Gastroesophageal sphincter (tissue), 4 donors: ENCODE data around the gene SLC23A2. TPM values are rescaled to one million over a fixed set of nuclear protein-coding genes. Genes with fewer than 3 reads are reported as not detected.

Experiments
- ATAC-seq: fragments of 150-250 bp; one replicate; pipeline ENCODE4 v1.9.1; 2016; ENCODE audit warnings: mild to moderate bottlenecking, moderate library complexity
- H3K27ac ChIP-seq, 4 donors: fragments of 200-600 bp; sonication (generic) in 3 of 4; 1 replicate in 3 of 4; 2 replicates in 1 of 4; pipeline ENCODE4 v1.5.1; 2016 to 2019
- H3K27me3 ChIP-seq: fragments of 200-600 bp; sonication (generic); one replicate; pipeline ENCODE4 v1.5.1; 2019
- H3K36me3 ChIP-seq, 2 donors: fragments of 200-600 bp; sonication (generic); one replicate each; pipeline ENCODE4 v1.5.1; 2019; ENCODE audit warnings: control low read depth in 1 of 2
- H3K4me1 ChIP-seq, 3 donors: fragments of 200-600 bp; sonication (generic); 1 replicate in 2 of 3; 2 replicates in 1 of 3; pipeline ENCODE4 v1.5.1; 2016 to 2019; ENCODE audit warnings: control low read depth in 2 of 3
- H3K4me3 ChIP-seq, 2 donors: fragments of 200-600 bp; sonication (generic); one replicate each; pipeline ENCODE4 v1.5.1; 2019; ENCODE audit warnings: mild to moderate bottlenecking in 1 of 2, moderate library complexity in 1 of 2
- H3K9me3 ChIP-seq, 3 donors: fragments of 200-600 bp; sonication (generic); one replicate each; pipeline ENCODE4 v1.5.1; 2017 to 2019; ENCODE audit warnings: control low read depth in 2 of 3
- EP300 ChIP-seq: sonication (generic); formaldehyde crosslinking; IDR thresholded peaks from one replicate; pipeline ENCODE4 v1.6.1; 2017; ENCODE audit warnings: antibody characterized with exemption, mild to moderate bottlenecking
- POLR2A ChIP-seq, 2 donors: fragments of 450-650 bp; IDR thresholded peaks; one replicate each; pipeline ENCODE4 v1.6.1; 2017; ENCODE audit warnings: antibody characterized with exemption in 2 of 2, mild to moderate bottlenecking in 2 of 2, moderate library complexity in 1 of 2
- POLR2AphosphoS5 ChIP-seq: sonication (generic); formaldehyde crosslinking; IDR thresholded peaks from one replicate; pipeline ENCODE4 v1.6.1; 2017; ENCODE audit warnings: antibody characterized with exemption
- WGBS, 2 donors: methylation state at CpG; one replicate each; pipeline ENCODE4 v1.1.5; 2018; ENCODE audit warnings: low coverage in 1 of 2; 5-methylcytosine and 5-hydroxymethylcytosine counted together
- total RNA-seq, 4 donors: library from RNA; depleted of rRNA; stranded (reverse); fragments of >200 nt; gene quantifications; one replicate each; pipeline ENCODE4 v1.1.0, GENCODE V29; 2016
- TF ChIP-seq, protein P1 (sequence below), 4 experiments: fragments of 200-600 bp in 2 of 4; fragments of 450-650 bp in 2 of 4; sonication (generic) in 1 of 4; IDR thresholded peaks; one replicate each; pipeline ENCODE4 v1.5.1; 2017 to 2019; ENCODE audit warnings: antibody characterized with exemption in 4 of 4, mild to moderate bottlenecking in 2 of 4, moderate library complexity in 2 of 4

Gene SLC23A2
- total RNA-seq, 4 donors from 2014 or later, result 11.5 to 19.1 (median 15.1) TPM

DNA sequence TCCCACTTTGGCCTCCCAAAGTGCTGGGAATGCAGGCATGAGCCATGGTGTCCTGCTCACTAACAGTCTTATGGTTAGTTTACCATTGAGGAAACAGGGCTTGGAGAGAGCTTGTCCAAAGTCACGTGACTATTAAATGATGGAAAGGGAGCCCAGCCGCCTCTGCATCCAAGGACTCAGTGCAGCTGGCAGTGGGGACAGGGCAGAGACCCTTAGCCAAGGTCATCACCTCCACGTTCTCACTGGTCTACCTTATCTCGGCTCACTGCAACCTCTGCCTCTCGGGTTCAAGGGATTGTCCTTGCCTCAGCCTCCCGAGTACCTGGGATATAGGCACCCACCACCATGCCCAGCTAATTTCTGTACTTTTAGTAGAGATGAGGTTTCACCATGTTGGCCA, 109.3 kb downstream of the SLC23A2 start:
- no peaks in the 10 kb centered on the region for H3K4me1 ChIP-seq
- H3K36me3 ChIP-seq, result peaks cover 0 to 46% of the 10 kb centered on the region in 2 donors
- no peak for ATAC-seq
- WGBS, 2 donors, result 90% methylated on average over 5 of the region's 6 CpGs; no CpG with 5 or more reads in 1 of the 2 donors
- no peaks in the 10 kb centered on the region for H3K27me3 ChIP-seq
- TF ChIP-seq POLR2AphosphoS5, result no peak
- TF ChIP-seq EP300, result no peak
- TF ChIP-seq, protein P1, sequence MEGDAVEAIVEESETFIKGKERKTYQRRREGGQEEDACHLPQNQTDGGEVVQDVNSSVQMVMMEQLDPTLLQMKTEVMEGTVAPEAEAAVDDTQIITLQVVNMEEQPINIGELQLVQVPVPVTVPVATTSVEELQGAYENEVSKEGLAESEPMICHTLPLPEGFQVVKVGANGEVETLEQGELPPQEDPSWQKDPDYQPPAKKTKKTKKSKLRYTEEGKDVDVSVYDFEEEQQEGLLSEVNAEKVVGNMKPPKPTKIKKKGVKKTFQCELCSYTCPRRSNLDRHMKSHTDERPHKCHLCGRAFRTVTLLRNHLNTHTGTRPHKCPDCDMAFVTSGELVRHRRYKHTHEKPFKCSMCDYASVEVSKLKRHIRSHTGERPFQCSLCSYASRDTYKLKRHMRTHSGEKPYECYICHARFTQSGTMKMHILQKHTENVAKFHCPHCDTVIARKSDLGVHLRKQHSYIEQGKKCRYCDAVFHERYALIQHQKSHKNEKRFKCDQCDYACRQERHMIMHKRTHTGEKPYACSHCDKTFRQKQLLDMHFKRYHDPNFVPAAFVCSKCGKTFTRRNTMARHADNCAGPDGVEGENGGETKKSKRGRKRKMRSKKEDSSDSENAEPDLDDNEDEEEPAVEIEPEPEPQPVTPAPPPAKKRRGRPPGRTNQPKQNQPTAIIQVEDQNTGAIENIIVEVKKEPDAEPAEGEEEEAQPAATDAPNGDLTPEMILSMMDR (IDR thresholded peaks at IDR 0.05), result no peak
- TF ChIP-seq POLR2A (IDR thresholded peaks at IDR 0.05), result no peak
- no peak overlapping the region for H3K4me3 ChIP-seq
- no peaks in the 10 kb centered on the region for H3K9me3 ChIP-seq
- H3K27ac ChIP-seq, result no peak overlapping the region

DNA sequence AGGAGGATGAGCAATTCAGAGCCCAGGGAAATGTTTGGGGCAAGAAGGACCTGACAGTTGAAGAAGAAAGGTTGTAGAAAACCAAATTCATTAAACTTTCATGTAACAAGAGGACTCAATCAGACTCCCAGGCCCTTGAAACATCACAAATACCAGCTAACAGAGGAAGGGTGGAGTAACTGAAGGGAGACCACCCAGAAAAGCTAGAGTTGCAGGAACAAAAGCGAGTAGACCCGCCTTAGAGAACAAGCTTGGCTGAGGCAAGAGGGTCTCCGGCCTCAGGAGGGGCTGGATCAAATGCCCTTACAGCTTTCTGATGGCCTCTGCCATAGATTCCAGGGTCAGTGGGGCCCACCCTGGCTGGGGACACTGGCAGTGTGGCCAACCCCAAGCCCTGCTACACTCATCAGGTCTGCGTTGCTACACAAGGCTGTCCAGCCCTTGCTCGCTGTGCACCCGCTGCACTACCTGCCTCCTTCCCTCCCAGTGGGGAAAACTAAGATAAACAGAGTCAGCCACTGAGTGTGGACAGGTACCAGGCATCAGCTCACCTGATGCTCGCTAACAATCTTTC, 110.0 kb downstream of the SLC23A2 start:
- 76 to 85% methylated on average over 3 to 5 of the region's 7 CpGs for WGBS, 2 donors
- no peak overlapping the region for H3K4me3 ChIP-seq
- no peak overlapping the region for H3K27ac ChIP-seq
- H3K36me3 ChIP-seq, result peaks cover 0 to 46% of the 10 kb centered on the region in 2 donors
- no peak for ATAC-seq
- H3K9me3 ChIP-seq, result no peaks in the 10 kb centered on the region
- H3K27me3 ChIP-seq, result no peaks in the 10 kb centered on the region
- TF ChIP-seq, protein P1 (IDR thresholded peaks at IDR 0.05), result no peak
- TF ChIP-seq POLR2AphosphoS5 (no peak), EP300 (no peak), POLR2A (IDR thresholded peaks at IDR 0.05) (no peak)
- H3K4me1 ChIP-seq, result no peaks in the 10 kb centered on the region

DNA sequence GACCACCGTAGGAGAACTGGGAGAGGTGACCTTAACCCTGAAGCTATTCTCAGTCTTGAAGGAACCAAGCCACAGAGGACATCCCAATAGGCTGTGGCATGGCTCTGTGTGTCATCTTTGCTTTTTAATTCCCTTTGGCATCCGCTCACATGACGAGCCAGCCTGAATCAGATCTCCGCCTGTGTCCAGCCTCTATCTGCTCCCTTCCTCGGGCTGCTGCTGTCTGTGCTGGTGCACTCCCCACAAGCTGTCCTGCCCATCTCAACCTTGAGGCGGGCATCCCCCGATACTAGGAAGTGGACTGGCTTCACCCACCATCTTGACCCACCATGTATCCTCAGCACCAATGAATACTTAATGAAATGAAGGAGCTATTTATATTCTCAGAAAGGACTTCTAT, 111.9 kb downstream of the SLC23A2 start:
- Histone ChIP-seq H3K4me3 (no peak overlapping the region), H3K36me3 (peaks cover 0 to 43% of the 10 kb centered on the region in 2 donors), H3K27me3 (no peaks in the 10 kb centered on the region), H3K27ac (no peak overlapping the region), H3K4me1 (no peaks in the 10 kb centered on the region), H3K9me3 (no peaks in the 10 kb centered on the region)
- no peak for ATAC-seq
- TF ChIP-seq POLR2AphosphoS5 (no peak), EP300 (no peak), POLR2A (IDR thresholded peaks at IDR 0.05) (no peak)
- TF ChIP-seq, protein P1 (IDR thresholded peaks at IDR 0.05), result no peak
- WGBS, 2 donors, result 83% methylated on average over 7 of the region's 7 CpGs; no CpG with 5 or more reads in 1 of the 2 donors

DNA sequence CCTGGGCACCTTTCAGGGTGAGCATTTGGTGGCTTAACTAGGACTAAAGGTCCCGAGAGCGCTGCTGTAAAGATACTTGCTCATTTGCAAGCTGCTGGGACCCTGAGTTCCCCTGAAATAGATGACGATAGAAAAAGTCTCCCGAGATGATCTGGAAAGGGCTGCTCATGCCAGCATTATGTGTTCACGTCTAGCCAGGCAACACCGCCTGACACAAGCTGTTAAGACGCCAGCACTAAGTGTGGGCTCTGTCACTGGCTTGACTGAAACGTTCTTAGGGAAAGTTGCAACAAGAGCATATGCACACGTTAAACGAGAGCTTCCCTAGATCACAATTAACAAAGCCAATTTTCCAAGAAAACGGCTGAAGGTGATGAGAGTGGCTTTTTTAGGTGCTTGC, 113.7 kb downstream of the SLC23A2 start:
- Histone ChIP-seq H3K9me3 (no peaks in the 10 kb centered on the region), H3K27me3 (no peaks in the 10 kb centered on the region), H3K36me3 (peaks cover 0 to 62% of the 10 kb centered on the region in 2 donors), H3K27ac (no peak overlapping the region), H3K4me3 (no peak overlapping the region), H3K4me1 (no peaks in the 10 kb centered on the region)
- WGBS, 2 donors, result 84% methylated on average over 10 of the region's 11 CpGs; no CpG with 5 or more reads in 1 of the 2 donors
- ATAC-seq, result no peak
- TF ChIP-seq EP300 (no peak), POLR2AphosphoS5 (no peak), POLR2A (IDR thresholded peaks at IDR 0.05) (no peak)
- TF ChIP-seq, protein P1 (IDR thresholded peaks at IDR 0.05), result no peak

DNA sequence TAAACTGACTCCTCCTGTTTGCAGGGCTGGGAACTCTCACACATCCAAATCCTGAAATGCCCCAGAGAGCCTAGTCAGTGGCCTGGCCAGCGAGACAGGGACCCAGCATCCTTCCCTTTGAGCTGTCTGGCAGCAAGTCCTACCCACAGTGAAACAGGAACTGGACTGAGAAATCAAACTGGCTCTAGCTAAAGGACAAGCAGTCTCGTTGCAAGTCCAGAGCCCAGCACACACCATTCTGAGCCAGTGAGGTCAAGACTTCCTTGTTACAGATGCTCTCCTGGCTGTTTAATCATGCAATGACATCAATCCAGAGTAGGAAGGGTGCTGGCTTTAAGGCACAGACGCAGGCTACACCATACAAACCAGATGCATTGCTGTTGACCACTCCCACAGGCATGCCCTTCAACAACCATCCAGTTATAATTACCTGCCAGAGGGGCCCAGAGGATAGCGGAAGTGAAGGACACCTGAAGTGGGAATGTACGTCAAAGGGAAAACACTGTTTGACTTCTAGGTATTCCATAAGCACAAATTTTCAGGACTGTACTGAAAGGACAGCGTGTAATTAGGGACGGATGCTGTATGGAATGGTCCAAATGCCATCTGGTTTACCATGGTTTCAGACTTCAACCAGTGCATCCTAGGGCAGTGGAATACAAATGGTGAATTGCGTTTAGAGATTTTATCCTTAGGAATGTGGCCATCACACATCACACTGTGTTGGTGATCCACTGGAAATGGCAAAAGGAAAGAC, 114.4 kb downstream of the SLC23A2 start:
- peaks cover 0 to 64% of the 10 kb centered on the region in 2 donors for H3K36me3 ChIP-seq
- WGBS, 2 donors, result 70 to 91% methylated on average over 5 to 7 of the region's 8 CpGs
- no peak for TF ChIP-seq POLR2A (IDR thresholded peaks at IDR 0.05)

More for the DNA sequence above, 114.4 kb downstream of the SLC23A2 start:
- Histone ChIP-seq H3K9me3 (no peaks in the 10 kb centered on the region), H3K4me1 (no peaks in the 10 kb centered on the region), H3K4me3 (no peak overlapping the region), H3K27ac (no peak overlapping the region), H3K27me3 (no peaks in the 10 kb centered on the region)
- ATAC-seq, result peak; percentile 36
